NOMO-1 treated with DMSO at 0.1 percent for 48 hours (cell line): ENCODE data around the gene SCRG1.

Experiments used
- DNase-seq: peaks from one replicate; lab custom pipeline; 2025; ENCODE audit not compliant: unreplicated experiment; lab: John Stamatoyannopoulos, UW

Gene SCRG1

GRCh38 chr4:173398779-173399415 is at the start of gene SCRG1:
Gene SCRG1, minus strand, starts transcription at chr4:173399116. Its CDS starts 7,702 bp downstream, at chr4:173391414.
- no peak for DNase-seq

GRCh38 chr4:173448103-173448502 is 49.2 kb upstream of the SCRG1 start:
- DNase-seq: no peak

GRCh38 chr4:173446416-173446815 is 47.5 kb upstream of the SCRG1 start:
- DNase-seq: no peak

GRCh38 chr4:173443121-173443520 is 44.2 kb upstream of the SCRG1 start:
- DNase-seq: no peak

- no peak for DNase-seq
These were observed 43.5 kb upstream of the SCRG1 start for GRCh38 chr4:173442223-173442932.

- DNase-seq: no peak
These were observed 42.0 kb upstream of the SCRG1 start for GRCh38 chr4:173440888-173441287.

- no peak for DNase-seq
These were observed 37.9 kb upstream of the SCRG1 start for GRCh38 chr4:173436771-173437265.

- no peak for DNase-seq
These were observed 37.2 kb upstream of the SCRG1 start for GRCh38 chr4:173436149-173436579.

GRCh38 chr4:173434231-173434630 is 35.3 kb upstream of the SCRG1 start:
- peak; percentile 90 for DNase-seq

- no peak for DNase-seq
These were observed 34.5 kb upstream of the SCRG1 start for GRCh38 chr4:173433447-173433846.

- no peak for DNase-seq
These were observed 33.5 kb upstream of the SCRG1 start for GRCh38 chr4:173432430-173432829.

GRCh38 chr4:173426064-173426463 is 27.1 kb upstream of the SCRG1 start:
- no peak for DNase-seq

GRCh38 chr4:173424899-173425805 is 26.2 kb upstream of the SCRG1 start:
- DNase-seq: no peak

GRCh38 chr4:173420801-173421200 is 21.9 kb upstream of the SCRG1 start:
- no peak for DNase-seq

- DNase-seq: peak; percentile 22
These were observed 21.4 kb upstream of the SCRG1 start for GRCh38 chr4:173420324-173420752.

GRCh38 chr4:173418639-173419038 is 19.7 kb upstream of the SCRG1 start:
- DNase-seq: peak; percentile 53

GRCh38 chr4:173417833-173418232 is 18.9 kb upstream of the SCRG1 start:
- no peak for DNase-seq

- DNase-seq: peak; percentile 98
These were observed 17.2 kb upstream of the SCRG1 start for GRCh38 chr4:173415885-173416653.

- DNase-seq: peak; percentile 94
These were observed 16.2 kb upstream of the SCRG1 start for GRCh38 chr4:173415092-173415491.

GRCh38 chr4:173414456-173414855 is 15.5 kb upstream of the SCRG1 start:
- no peak for DNase-seq

GRCh38 chr4:173413036-173413435 is 14.1 kb upstream of the SCRG1 start:
- DNase-seq: no peak
